GM21381 (cell line): Measurements from ENCODE around the gene RNU5B-1.

Experiments used
- ATAC-seq: cut with Tn5 transposase; IDR thresholded peaks from one replicate; pipeline ENCODE4 v1.9.1; 2021; ENCODE audit warnings: mild to moderate bottlenecking, moderate library complexity; ENCODE audit not compliant: unreplicated experiment

The RNU5B-1 gene

GRCh38 chr15:65327651-65328393 lies 23.3 kb downstream of the RNU5B-1 start:
- no peak for ATAC-seq

- no peak for ATAC-seq
Observed at GRCh38 chr15:65328506-65329287, 24.2 kb downstream of the RNU5B-1 start.

GRCh38 chr15:65329288-65329983 lies 25.0 kb downstream of the RNU5B-1 start:
- ATAC-seq, result no peak

- ATAC-seq, result no peak
Observed at GRCh38 chr15:65329984-65330735, 25.7 kb downstream of the RNU5B-1 start.

GRCh38 chr15:65330934-65331645 lies 26.6 kb downstream of the RNU5B-1 start:
- ATAC-seq, result no peak

GRCh38 chr15:65331811-65332210 lies 27.3 kb downstream of the RNU5B-1 start:
- ATAC-seq, result no peak

- no peak for ATAC-seq
Observed at GRCh38 chr15:65332391-65333147, 28.1 kb downstream of the RNU5B-1 start.

GRCh38 chr15:65333148-65333820 lies 28.8 kb downstream of the RNU5B-1 start:
- no peak for ATAC-seq

- ATAC-seq, result no peak
Observed at GRCh38 chr15:65333856-65334255, 29.4 kb downstream of the RNU5B-1 start.

- ATAC-seq, result no peak
Observed at GRCh38 chr15:65334586-65335231, 30.2 kb downstream of the RNU5B-1 start.

- no peak for ATAC-seq
Observed at GRCh38 chr15:65335278-65336055, 31.0 kb downstream of the RNU5B-1 start.

- no peak for ATAC-seq
Observed at GRCh38 chr15:65336493-65337435, 32.3 kb downstream of the RNU5B-1 start.

GRCh38 chr15:65337436-65338070 lies 33.1 kb downstream of the RNU5B-1 start:
- ATAC-seq, result no peak

- ATAC-seq, result no peak
Observed at GRCh38 chr15:65338366-65338765, 33.9 kb downstream of the RNU5B-1 start.

GRCh38 chr15:65338823-65339222 lies 34.3 kb downstream of the RNU5B-1 start:
- no peak for ATAC-seq

GRCh38 chr15:65339416-65339815 lies 34.9 kb downstream of the RNU5B-1 start:
- ATAC-seq, result no peak
